ENCODE results near the gene RRP7A.

GRCh38 chr22:42565956-42566355, 46.4 kb upstream of the RRP7A start:
- TF ChIP-seq CTCF (IDR thresholded peaks at IDR 0.05; ENCODE audit: insufficient read depth, low read length, poor library complexity, severe bottlenecking) = no peak
- TF ChIP-seq EZH2phosphoT487 (conservative IDR thresholded peaks at IDR 0.05; ENCODE audit: low read length) = no peak

Measured in SU-DHL-6 (cell line).